AG10803 (cell line): ENCODE measurements around the gene IDH3A.

Source experiments
- DNase-seq: peaks from one replicate; pipeline ENCODE4 v3.0.0; 2010; ENCODE audit warnings: low read depth
- H3K4me3 ChIP-seq: 2 replicates; pipeline ENCODE4 v1.5.1; 2011; ENCODE audit warnings: mild to moderate bottlenecking, low read length, control low read depth
- CTCF ChIP-seq: conservative IDR thresholded peaks from 2 replicates; pipeline ENCODE4 v1.5.1; 2011; ENCODE audit warnings: mild to moderate bottlenecking, low read length, control low read depth, inconsistent platforms

The IDH3A gene

GRCh38 chr15:78110096-78110495, 39.1 kb upstream of the IDH3A start:
- no peak overlapping the region for H3K4me3 ChIP-seq
- DNase-seq = no peak
- TF ChIP-seq CTCF = no peak

GRCh38 chr15:78110916-78111475, 38.2 kb upstream of the IDH3A start:
- TF ChIP-seq CTCF = no peak
- no peak overlapping the region for H3K4me3 ChIP-seq
- no peak for DNase-seq

GRCh38 chr15:78111788-78112187, 37.4 kb upstream of the IDH3A start:
- no peak for TF ChIP-seq CTCF
- DNase-seq = no peak
- no peak overlapping the region for H3K4me3 ChIP-seq

- no peak for TF ChIP-seq CTCF
- no peak overlapping the region for H3K4me3 ChIP-seq
- no peak for DNase-seq
These were observed 36.6 kb upstream of the IDH3A start for GRCh38 chr15:78112551-78112950.

- no peak overlapping the region for H3K4me3 ChIP-seq
- DNase-seq = no peak
- TF ChIP-seq CTCF = no peak
These were observed 28.6 kb upstream of the IDH3A start for GRCh38 chr15:78120523-78120922.

GRCh38 chr15:78125267-78125666, 23.9 kb upstream of the IDH3A start:
- no peak for DNase-seq
- TF ChIP-seq CTCF = no peak

GRCh38 chr15:78127882-78128281, 21.3 kb upstream of the IDH3A start:
- DNase-seq = no peak
- H3K4me3 ChIP-seq = no peak overlapping the region
- TF ChIP-seq CTCF = no peak

More at GRCh38 chr15:78125267-78125666, 23.9 kb upstream of the IDH3A start:
- no peak overlapping the region for H3K4me3 ChIP-seq
